GM21786 (cell line): ENCODE data around the gene FRMD4A.

Source experiments
- ATAC-seq: cut with Tn5 transposase; IDR thresholded peaks from one replicate; pipeline ENCODE4 v1.9.1; 2021; ENCODE audit not compliant: unreplicated experiment

Gene FRMD4A

GRCh38 chr10:13712837-13713581, 617.7 kb downstream of the FRMD4A start:
- ATAC-seq = peak; percentile 81

GRCh38 chr10:13712476-13712836, 618.3 kb downstream of the FRMD4A start:
- no peak for ATAC-seq

GRCh38 chr10:13711291-13711690, 619.4 kb downstream of the FRMD4A start:
- no peak for ATAC-seq

- ATAC-seq = no peak
Measured at GRCh38 chr10:13709931-13710650, 620.6 kb downstream of the FRMD4A start.

GRCh38 chr10:13708256-13708990, 622.3 kb downstream of the FRMD4A start:
- ATAC-seq = no peak

- ATAC-seq = peak; percentile 50
Measured at GRCh38 chr10:13707156-13707881, 623.4 kb downstream of the FRMD4A start.

- ATAC-seq = no peak
Measured at GRCh38 chr10:13706604-13707003, 624.1 kb downstream of the FRMD4A start.

- no peak for ATAC-seq
Measured at GRCh38 chr10:13706175-13706574, 624.5 kb downstream of the FRMD4A start.

GRCh38 chr10:13705526-13706174, 625.1 kb downstream of the FRMD4A start:
- ATAC-seq = no peak

GRCh38 chr10:13704964-13705363, 625.8 kb downstream of the FRMD4A start:
- ATAC-seq = no peak

- ATAC-seq = no peak
Measured at GRCh38 chr10:13703997-13704536, 626.7 kb downstream of the FRMD4A start.

GRCh38 chr10:13703101-13703818, 627.5 kb downstream of the FRMD4A start:
- ATAC-seq = no peak

- ATAC-seq = no peak
Measured at GRCh38 chr10:13701157-13701919, 629.4 kb downstream of the FRMD4A start.

GRCh38 chr10:13700473-13701144, 630.1 kb downstream of the FRMD4A start:
- ATAC-seq = no peak

GRCh38 chr10:13699216-13699615, 631.5 kb downstream of the FRMD4A start:
- ATAC-seq = no peak

GRCh38 chr10:13698217-13698616, 632.5 kb downstream of the FRMD4A start:
- no peak for ATAC-seq

- no peak for ATAC-seq
Measured at GRCh38 chr10:13696071-13696470, 634.7 kb downstream of the FRMD4A start.

- no peak for ATAC-seq
Measured at GRCh38 chr10:13695588-13695987, 635.1 kb downstream of the FRMD4A start.
